ENCODE measurements around the gene FOLR2.
"Not testable (repeated sequence)": the region's sequence is repeated elsewhere in the genome, so short reads cannot be mapped to it uniquely, and the experiment has no call there.

The FOLR2 gene

DNA sequence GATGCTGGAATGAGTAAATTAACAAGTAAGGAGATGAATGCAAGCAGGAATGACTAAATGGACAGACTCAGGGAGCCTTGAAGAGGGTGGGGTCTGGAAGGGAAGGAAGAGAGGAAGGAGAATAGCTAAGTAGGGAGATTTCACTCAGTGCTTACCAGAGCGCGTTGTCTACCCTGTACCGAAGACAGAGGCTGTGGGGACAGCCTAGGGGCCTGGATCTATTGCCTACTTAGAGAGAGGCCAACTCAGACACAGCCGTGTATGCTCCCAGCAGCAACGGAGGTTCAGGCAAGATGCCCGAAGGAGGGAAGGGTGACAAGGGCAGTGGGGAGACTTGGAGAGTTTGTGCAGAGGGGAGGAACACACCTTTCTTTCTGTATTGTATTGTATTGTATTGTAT lies at the start of gene FOLR2:
TSS of gene FOLR2 (plus strand) at position 157 of the 400 bp plus-strand sequence. CDS start 1,791 bp downstream, outside the sequence.
- no peak for DNase-seq (ENCODE audit: low read depth in 2 of 2)

DNA sequence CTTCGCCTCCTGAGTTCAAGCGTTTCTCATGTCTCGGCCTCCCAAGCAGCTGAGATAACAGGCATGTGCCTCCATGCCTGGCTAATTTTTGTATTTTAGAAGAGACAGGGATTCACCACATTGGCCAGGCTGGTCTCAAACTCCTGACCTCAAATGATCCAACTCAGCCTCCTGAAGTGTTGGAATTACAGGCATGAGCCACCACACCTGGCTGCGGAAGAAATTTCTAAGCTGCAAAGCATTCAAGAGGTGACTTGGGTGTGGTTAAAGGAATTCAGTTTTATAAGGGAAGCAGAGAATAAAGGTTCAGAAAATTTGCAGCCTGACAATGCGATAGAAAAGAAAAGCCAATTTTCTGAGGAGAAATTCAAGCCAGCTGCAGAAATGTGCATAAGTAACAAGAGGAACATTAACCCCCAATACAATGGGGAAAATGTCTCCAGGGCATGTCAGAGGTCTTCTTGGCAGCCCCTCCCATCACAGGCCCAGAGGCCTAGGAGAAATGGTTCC lies 47.5 kb upstream of the FOLR2 start:
- DNase-seq (ENCODE audit: low read depth in 2 of 2), result not testable (repeated sequence)

DNA sequence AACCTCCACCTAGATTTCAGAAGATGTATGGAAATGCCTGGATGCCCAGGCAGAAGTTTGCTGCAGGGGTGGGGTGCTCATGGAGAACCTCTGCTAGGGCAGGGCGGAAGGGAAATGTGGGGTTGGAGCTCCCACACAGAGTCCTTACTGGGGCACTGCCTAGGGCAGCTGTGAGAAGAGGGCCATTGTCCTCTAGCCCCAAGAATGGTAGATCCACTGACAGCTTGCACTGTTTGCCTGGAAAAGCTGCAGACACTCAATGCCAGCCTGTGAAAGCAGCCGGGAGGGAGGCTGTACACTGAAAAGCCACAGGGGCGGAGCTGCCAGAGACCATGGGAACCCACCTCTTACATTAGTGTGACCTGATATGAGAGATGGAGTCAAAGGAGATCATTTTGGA lies 46.8 kb upstream of the FOLR2 start:
- not testable (repeated sequence) for DNase-seq (ENCODE audit: low read depth in 2 of 2)

DNA sequence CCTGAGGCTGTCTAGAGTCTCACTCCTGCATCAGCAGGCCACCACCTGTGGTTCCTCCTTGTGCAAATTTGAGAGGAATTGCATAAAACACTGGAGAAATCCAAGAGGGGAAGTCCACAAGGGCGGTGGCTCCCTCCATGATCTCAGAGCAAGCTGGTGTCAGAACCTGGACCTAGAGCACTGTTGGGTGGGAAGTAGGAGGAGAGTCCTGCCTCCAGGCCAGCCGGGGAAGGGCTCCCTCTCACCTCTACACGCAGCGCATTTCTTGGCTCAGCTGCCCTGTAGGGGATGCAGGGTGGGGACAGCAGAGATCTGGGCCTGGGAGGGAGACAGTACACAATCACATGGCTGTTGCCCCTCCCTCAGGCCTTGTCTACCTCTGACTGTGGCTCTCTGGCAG lies 44.6 kb upstream of the FOLR2 start:
- not testable (repeated sequence) for DNase-seq (ENCODE audit: low read depth in 2 of 2)

DNA sequence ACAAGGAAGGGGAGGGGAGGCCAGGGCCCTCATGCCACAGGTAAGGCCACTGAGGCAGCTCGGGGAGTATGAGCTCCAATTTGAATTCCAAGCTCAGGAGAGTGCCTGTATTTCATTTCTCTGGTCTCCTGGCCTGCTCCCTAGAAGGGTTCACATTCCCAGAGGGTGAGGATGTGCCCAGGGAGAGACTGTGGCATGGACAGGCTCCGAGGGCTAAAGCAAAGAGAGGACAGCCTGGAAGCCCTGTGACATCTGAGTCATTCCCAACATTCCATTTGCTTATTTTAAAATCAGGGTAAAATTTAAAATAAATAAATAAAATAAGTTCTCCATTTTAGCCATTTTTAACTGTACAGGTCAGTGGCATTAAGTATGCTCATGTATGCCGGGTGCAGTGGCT lies 43.3 kb upstream of the FOLR2 start:
- DNase-seq (ENCODE audit: low read depth in 2 of 2), result no peak

DNA sequence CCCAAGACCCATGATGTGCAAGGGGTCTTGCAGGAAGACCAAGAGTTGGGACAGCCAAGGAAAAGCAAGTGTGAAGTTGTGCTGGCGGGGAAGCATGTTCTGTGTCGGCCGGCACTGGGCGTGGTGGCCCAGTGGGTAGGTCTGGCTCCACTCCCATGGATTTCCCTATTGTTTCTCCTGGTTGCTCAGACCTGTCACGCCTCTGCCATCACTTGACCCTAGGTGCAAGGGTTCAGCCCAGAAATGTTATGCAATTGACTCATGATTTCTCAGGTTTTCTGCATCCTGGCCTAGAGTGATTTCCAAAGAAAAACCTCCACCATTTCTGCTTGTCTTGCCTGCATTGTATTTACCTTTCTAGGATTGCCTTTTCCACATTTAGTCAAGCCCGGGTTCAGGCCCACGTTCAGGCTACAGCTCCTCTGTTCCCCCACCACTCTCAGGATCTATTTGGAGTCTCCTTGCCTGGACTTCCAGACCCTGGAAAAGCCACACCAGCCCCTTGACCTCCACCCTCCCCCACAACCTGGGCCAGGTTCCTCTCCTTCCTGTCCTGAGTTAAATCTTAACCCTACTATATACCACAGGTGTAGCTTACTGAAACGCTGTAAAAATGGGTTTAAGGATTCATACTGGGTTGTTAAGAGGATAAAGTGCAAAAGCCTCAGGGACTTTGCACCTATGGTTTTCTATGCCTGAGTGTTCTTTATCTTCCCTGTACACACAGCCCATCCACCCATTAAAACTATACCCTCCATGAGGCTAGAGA lies 42.1 kb upstream of the FOLR2 start:
- DNase-seq (ENCODE audit: low read depth in 2 of 2), result no peak

DNA sequence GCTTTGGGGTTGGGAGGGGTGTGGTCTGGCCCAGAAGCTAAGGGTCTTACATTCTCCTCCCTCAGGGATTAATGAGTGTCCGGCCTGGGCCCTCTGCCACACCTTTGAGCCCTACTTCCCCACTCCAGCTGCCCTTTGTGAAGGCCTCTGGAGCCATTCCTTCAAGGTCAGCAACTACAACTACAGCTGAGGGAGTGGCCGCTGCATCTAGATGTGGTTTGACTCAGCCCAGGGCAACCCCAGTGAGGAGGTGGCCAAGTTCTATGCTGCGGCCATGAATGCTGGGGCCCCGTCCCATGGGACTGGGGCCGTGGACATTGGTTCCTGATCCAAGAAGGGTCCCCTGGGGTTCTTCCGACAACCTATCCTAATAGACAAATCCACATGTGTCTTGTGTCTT lies 38.9 kb upstream of the FOLR2 start:
- DNase-seq (ENCODE audit: low read depth in 2 of 2), result no peak

DNA sequence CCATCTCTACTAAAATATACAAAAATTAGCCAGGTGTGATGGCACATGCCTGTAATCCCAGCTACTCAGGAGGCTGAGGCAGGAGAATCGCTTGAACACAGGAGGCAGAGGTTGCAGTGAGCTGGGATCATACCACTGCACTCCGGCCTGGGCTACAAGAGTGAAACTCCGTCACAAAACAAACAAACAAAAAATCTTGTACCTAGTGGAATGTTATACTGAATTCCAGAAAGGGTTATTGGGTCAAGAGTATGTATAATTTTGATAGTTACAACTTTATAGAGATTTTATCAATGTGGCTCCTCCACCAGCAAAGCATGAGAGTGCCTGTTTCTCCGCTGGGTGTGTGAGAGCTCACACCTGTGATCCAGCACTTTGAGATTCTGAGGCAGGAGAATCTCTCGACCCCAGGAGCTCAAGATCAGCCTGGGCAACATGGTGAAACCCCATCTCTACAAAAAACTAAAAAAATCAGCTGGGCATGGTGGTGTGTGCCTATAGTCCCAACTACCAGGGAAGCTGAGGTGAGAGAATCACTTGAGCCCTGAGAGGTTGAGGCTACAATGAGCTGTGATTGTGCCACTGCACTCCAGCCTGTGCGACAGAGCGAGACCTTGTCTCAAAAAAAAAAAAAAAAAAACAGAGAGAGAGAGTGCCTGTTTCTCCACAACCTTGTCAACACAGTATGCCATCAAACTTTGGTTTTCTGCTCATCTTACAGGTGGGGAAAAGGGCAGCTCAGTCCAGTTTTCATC lies 37.4 kb upstream of the FOLR2 start:
- DNase-seq (ENCODE audit: low read depth in 2 of 2), result no peak

DNA sequence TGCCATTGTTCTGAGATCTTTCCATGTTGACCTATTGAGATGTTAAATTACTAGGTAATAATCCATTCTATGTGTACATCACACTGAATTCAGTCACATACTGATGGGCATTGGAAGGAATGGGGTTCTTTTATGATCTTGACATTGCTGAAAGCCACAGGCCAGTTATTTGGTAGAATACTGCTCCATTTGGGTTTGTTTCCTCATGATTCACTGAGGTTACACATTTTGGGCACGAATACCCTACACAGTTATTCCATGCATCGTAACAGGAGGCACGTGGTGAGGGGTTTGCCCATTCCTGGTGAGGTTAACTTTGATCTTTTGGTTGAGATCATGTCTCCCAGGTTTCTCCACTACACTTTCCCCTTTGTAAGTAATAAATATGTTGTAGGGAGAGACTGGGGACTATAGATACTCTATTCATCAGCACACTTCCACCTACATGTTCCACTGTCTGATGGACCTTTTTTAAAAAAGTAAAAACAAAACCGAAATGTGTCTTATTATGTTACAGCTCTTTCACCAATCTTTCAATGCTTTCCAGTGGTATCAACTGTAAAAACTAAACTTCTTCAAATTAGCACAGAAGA lies 36.7 kb upstream of the FOLR2 start:
- no peak for DNase-seq (ENCODE audit: low read depth in 2 of 2)

DNA sequence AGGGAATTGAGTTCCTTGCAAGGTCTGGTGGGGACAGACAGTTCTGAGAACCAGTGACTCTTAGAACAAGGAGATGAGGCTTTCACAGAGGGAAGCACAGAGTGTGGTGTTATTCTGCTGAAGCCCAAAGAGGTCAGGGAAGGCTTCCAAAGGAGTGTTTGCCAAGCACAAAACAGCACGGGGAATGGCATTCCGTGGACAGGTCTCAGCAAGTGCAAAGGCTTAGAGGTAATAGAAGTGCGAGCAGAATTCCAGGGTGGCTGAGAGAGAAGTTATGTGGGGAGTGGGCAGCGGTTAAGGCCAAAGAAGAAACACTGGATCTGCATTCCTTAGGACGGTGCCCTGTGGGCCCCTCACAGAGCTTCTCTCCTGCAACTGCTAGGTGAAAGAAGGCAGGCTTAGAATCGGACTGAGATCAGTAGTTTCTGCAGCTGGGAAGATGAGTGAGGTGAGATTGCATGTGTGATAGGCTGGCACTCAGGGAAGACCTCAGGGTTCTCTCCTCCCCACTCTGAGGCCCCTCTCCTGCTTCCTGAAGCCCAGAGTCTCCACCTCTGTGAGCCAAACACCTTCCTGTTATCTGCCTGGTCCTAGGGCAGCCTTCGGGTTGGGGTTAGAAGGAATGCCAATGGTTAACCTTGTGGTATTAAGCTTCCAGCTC lies 35.6 kb upstream of the FOLR2 start:
- not testable (repeated sequence) for DNase-seq (ENCODE audit: low read depth in 2 of 2)

DNA sequence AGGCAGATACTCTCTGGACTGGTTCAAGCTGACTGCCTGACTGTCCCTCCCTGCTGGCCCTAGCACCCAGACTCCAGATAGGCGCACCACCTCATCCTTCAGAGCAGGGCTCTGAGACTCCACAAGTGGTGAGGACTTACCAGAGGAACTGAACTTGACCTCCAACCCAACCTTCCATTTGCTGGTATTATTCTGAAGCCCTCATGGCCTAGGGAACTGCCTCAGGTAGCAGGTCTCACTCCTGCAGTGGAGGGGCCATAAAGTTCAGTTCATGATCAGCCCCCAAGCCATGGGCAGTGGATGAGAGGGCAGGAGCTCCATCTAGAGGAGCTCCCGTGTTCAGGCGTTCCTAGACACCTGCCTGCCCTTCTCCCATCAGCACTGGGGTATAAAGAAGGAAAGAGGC lies 35.0 kb upstream of the FOLR2 start:
- not testable (repeated sequence) for DNase-seq (ENCODE audit: low read depth in 2 of 2)

DNA sequence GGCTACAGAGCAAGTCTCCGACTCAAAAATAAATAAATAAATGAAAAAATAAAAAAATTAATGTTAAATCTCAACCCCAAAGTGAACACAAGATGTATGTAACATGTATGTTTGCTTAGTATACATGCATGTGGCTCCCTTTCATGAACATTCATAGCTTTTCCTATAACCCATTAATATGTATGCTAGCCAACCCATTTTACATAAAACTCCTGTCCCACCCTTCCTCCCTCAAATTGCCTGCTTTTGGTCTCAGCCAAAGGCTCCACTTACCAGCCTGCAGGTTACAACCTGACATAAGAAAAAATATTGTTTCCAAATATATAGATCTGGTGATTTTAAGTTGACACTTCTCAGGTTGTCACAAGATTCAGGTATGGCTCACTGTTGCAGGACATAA lies 28.3 kb upstream of the FOLR2 start:
- DNase-seq (ENCODE audit: low read depth in 2 of 2), result no peak

DNA sequence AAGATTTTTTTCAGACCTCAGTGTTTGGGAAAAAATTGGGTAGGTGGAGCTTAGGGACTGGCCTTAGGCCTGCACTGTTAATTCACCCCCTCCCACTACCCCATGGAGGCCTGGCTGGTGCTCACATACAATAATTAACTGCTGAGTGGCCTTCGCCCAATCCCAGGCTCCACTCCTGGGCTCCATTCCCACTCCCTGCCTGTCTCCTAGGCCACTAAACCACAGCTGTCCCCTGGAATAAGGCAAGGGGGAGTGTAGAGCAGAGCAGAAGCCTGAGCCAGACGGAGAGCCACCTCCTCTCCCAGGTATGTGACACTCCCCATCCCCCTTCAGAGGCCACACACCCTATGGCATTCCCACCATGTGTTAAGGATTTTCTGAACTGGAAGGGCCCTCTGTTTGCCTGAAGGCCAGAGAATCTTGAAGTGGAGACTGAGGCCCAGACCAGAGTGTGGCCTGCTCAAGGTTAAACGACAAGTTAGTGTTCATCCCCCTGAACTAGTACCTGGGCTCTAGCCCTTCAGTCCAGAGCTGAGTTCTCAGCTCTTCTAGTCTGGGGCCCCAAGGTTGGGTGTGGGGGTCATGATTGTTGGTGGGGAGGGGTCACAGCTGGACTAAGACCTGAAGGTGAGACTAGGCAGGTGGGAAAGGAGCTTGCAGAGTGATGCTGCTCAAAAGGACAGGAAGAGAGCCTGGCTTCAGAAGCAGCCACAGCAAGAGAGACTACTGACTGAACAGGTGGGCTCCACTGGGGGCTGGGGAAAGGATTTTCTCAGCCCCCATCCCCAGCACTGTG lies 26.9 kb upstream of the FOLR2 start:
- no peak for DNase-seq (ENCODE audit: low read depth in 2 of 2)

DNA sequence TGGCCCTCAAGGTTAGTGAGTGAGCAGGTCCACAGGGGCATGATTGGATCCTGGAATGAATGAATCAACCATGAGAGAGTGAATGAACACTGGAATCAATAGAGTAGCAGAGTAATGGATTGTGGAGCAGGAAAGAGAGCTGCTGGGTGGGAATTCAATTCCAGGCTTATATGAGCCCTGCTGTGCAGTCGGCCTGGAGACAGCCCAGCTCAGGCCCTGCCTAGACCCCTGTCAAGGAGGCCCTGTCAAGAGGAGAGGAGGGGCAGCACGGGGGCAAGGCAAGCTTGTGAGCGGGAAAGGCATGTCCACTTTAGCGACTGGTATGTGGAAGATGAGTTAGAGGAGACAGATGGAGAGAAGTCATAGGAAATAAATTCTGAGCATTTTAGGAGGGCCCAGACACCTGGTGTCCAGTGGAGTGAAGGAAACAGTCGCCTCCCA lies 25.9 kb upstream of the FOLR2 start:
- DNase-seq (ENCODE audit: low read depth in 2 of 2), result no peak

DNA sequence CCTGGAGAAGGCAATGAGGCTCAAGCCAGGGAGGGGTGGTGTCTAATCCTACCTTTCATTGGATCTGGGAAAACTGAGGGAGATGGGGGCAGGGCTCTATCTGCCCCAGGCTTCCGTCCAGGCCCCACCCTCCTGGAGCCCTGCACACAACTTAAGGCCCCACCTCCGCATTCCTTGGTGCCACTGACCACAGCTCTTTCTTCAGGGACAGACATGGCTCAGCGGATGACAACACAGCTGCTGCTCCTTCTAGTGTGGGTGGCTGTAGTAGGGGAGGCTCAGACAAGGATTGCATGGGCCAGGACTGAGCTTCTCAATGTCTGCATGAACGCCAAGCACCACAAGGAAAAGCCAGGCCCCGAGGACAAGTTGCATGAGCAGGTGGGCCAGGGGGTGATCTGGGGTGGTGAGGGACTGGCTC lies 24.6 kb upstream of the FOLR2 start, which contains the start of gene FOLR1:
TSS of gene FOLR1 (plus strand) at position 180 of the 421 bp plus-strand sequence. CDS start at position 214, 34 bp downstream.
- DNase-seq (ENCODE audit: low read depth in 2 of 2), result no peak

DNA sequence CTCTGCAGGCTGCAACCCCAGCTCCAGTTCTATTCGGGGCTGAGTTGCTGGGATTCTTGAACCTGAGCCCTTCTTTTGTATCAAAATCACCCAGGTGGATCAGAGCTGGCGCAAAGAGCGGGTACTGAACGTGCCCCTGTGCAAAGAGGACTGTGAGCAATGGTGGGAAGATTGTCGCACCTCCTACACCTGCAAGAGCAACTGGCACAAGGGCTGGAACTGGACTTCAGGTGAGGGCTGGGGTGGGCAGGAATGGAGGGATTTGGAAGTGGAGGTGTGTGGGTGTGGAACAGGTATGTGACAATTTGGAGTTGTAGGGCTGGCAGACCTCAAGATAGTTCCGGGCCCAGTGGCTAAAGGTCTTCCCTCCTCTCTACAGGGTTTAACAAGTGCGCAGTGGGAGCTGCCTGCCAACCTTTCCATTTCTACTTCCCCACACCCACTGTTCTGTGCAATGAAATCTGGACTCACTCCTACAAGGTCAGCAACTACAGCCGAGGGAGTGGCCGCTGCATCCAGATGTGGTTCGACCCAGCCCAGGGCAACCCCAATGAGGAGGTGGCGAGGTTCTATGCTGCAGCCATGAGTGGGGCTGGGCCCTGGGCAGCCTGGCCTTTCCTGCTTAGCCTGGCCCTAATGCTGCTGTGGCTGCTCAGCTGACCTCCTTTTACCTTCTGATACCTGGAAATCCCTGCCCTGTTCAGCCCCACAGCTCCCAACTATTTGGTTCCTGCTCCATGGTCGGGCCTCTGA lies 20.9 kb upstream of the FOLR2 start:
- no peak for DNase-seq (ENCODE audit: low read depth in 2 of 2)

DNA sequence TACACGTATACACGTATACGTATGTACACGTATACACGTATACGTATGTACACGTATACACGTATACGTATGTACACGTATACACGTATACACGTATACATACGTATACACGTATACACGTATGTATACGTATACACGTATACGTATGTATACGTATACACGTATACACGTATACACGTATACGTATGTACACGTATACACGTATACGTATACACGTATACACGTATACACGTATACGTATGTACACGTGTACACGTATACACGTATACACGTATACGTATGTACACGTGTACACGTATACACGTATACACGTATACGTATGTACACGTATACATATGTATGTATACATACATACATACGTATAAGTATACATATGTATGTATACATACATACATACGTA lies 15.1 kb upstream of the FOLR2 start:
- not testable (repeated sequence) for DNase-seq (ENCODE audit: low read depth in 2 of 2)

DNA sequence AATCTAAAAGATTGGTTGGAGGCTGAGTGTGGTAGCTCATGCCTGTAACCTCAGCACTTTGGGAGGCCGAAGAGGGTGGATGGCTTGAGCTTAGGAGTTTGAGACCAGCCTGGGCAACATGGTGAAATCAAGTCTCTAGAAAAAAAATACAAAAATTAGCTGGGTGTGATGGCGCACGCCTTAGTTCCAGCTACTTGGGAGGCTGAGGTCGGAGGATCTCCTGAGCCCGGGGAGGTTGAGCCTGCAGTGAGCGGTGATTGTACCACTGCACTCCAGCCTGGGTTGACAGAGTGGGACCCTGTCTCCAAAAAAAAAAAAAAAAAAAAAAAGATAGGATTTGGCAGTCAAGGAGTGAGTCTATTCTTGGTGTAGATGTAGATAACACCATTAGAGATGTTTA lies 14.0 kb upstream of the FOLR2 start:
- DNase-seq (ENCODE audit: low read depth in 2 of 2), result no peak

DNA sequence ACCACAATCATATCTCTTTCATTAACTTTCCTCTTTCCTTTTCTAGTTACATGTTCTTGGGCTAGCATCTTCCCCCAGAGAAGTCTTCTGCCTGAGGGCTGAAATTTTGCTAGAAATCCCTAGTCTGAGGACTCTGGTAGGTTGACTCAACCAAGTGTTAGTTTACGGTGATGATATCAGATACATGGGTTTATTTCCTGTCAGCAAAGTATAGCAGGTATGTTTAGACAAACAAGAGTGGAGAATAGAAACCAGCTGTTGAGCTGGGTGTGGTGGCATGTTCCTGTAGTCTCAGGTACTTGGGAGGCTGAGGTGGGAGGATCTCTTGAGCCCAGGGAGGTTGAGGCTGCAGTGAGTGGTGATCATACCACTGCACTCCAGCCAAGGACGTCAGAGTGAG lies 13.4 kb upstream of the FOLR2 start:
- no peak for DNase-seq (ENCODE audit: low read depth in 2 of 2)

DNA sequence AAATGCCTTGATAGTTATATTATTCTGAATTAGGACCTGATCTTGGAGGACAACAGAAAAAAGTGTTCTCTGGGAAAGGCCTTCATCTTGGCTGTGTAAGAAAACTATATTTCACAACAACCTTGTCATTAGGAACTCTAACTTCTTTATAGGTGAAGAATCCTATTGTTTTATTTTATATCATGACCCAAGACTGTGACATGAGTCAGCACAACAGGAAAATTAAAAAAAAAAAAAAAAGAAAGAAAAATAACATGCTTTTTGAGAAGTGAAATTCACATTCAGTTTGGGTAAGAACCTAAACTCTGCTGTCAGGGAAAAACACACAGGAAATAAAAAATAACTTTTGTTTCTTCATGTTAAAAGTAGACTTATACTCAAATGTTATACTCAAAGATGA lies 11.7 kb upstream of the FOLR2 start:
- DNase-seq (ENCODE audit: low read depth in 2 of 2), result no peak

All from stimulated activated CD4-positive, alpha-beta T cell treated with anti-CD3 and anti-CD28 coated beads, Interleukin-4, amount 100 ng/mL, for 48 hours (primary cell).